GM21390 (cell line): ENCODE results near the gene ATXN10.

Experiments used
- ATAC-seq: cut with Tn5 transposase; IDR thresholded peaks from one replicate; pipeline ENCODE4 v1.9.1; 2021; ENCODE audit not compliant: unreplicated experiment

ATXN10 gene

DNA sequence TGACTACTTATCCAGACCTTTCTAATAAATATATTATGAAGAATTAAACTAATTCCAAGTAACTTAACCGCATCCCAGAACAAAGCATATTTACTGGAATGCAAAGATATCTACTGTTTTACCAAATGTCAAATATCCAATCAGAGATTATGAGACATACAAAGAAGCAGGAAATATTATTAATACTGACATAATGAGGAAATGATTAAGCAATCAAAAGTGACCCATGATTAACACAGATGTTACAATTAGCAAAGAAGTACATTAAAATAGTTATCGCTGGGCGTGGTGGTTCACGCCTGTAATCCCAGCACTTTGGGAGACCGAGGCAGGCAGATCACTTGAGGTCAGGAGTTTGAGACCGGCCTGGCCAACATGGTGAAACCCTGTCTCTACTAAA lies 200.1 kb downstream of the ATXN10 start:
- ATAC-seq, result no peak

DNA sequence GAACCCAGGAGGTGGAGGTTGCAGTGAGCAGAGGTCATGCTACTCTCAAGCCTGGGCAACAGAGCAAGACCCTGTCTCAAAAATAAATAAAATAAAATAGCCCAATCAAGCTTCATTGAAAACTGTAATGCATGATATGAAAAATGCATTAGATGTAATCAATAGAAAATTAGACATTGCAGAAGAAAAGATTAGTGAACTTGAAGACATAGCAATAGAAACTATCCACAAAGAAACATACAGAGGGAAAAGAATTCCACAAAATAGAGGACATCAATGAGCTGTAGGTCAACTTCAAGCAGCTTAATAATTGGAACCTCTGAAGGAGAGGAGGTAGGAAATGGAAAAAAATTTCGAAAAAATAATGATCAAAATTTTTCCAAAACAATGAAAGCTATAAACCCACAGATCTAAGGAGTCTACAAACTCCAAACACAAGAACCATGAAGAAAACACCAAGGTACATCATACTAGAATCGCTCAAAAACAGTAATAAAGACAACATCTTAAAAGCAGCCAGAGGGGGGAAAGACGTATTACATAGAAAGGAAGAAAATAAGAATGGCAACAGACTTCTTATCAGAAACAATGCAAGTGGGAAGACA lies 201.1 kb downstream of the ATXN10 start:
- ATAC-seq, result no peak

DNA sequence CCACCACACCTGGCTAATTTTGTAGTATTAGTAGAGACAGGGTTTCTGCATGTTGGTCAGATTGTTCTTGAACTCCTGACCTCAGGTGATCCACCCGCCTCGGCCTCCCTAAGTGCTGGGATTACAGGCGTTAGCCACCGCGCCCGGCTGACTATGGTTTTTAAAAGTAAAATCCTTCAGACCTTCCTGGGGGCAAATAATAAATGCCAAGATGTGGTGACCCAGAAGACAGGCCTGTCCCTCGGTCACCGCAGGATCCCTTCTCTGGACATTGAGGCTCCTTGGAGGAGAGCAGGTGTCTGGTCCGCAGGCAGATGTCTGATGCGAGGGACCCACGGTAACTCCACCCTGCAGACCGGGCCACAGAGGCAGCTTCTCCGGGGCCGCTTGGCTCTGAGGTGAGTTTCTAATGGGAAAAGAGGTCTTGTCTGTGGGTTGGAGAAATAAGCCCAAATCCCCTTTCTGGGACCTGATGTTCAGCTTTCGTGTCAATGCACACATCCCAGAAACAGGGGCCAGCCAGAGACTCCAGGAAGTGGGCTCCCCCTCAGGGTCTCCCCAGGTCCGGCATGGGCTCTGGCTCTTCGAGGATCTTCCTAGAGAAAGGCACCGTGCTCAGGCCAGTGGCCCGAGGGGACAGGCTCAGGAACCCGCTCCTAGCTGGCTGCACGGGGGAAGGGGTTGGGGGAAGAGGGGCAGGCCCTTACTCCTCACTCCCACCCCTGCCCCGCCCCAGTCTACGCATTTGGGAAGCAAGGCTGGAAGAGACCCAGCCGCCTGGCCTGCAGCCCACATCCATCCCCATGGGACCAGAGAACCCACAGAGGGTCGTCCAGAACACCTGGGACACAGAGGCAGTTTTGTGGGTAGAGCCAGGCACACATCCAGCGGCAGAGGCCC lies 204.8 kb downstream of the ATXN10 start:
- ATAC-seq, result no peak

DNA sequence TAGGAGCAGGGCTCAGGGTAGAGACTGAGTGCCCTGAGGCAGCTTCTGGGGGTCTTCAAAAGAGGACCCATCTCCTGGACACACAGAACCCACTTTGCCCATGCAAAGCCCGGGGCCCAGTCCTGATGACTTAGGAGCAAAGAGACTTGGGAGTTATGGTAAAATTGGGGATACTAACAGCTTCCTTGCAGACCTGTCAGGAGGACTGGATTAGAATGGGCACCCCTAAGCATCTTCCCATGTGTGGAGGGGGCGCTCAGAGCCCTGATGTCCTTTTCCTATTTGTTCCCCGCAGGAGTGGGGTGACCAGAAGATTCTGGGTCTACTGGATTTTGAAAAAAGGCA lies 205.4 kb downstream of the ATXN10 start:
- no peak for ATAC-seq

DNA sequence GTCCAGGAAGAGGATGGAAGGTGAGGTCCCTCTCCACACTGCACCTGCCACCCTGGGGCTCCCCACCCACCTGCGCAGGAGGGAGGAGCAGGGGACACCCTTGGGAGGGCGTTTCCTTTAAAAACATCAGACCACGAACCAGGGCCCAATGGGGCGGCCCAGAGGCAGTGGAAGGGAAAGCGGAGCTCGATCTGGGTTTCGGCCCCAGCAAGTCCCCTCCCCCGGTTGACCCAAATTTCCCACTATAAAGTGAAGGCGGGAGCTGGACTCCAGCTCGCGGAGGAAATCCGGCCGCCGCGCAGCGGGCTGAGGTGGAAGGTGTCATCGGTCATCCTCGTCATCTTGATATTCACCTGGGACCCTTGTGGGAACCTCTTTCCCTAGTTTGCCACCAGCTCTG lies 206.0 kb downstream of the ATXN10 start:
- ATAC-seq, result no peak

DNA sequence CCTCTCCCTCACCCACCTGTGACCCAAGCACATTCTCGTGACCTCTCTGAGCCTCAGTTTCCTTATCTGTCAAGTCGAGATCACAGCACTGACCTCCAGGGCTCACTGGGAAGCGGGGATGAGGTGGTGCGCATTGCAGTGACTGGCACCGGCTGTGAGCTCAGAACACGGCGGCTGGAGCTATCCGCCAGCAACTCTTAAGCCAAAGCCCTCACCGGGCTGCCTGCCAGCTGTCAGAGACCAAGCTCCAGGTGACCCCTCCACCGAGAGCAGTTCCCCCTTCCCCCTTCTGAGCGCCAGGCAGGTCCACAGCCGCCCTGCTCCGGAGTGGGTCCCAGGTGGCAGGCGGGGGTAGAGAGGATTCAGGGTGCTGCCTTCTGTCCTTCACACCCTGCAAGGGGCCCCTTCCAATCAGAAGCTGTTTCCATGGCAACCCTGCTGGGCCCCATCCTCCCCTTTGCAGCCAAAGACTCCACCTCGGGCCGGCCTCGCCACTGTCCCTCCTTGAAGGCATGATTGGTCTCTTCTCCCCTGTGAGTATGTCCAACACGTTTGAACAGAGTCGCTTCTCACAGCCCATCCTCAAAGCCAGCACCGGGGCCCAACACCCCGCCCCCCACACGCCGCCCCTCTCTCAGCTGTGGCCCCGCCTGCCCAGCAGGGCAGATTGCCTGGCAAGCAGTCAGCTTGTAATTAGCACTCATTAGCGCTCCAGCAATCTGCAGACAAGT lies 206.6 kb downstream of the ATXN10 start:
- ATAC-seq, result no peak

DNA sequence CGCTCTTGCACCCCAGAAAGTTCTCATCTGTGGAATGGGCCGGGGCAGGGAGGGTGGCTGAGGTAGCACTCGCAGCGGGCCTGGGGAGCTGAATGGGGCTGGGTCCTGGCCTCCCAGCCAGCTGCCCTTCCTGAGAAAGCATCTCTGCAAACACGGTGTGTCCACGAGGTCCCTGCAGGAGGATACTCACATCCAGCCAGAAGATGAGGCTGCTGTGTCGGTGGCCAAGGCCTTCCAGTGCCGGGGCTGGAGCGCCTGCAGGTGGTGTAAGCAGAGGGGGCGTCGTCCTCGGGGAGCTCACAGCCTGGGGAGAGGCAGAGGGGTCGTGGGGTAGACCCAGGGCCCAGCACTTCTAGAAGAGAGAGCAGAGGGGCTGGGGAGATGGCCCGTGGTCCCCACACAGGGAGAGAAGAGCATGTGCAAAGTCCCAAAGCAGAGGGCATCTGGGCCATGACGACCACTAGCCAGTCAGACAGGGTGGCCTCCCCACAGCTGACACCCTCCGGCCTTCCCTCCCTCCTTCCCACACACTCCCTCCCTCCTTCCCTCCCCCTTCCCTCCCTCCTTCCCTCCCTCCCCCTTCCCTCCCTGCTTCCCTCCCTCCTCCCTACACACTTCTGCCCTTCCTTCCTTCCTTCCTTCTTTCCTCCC lies 207.4 kb downstream of the ATXN10 start:
- ATAC-seq, result no peak

DNA sequence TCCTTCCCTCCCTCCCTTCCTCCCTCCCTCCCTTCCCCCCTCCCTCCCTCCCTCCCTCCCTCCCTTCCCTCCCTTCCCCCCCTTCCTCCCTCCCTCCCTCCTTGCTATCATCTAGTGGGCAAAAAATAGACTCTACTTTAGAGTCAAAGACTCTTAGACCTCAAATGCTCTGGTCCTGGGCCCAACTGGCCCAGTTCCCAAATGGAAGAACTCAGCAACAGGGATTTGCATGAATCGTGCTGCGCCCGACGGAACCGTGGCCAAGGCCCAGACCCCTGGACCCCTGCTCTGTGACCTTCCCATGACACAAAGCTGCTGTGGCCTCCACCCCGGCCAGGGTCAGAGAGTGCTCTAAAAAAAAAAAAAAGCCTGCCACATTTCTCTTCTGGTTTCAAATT lies 207.9 kb downstream of the ATXN10 start:
- no peak for ATAC-seq

- no peak for ATAC-seq
These were observed 208.6 kb downstream of the ATXN10 start for GRCh38 chr22:45880091-45880715.

DNA sequence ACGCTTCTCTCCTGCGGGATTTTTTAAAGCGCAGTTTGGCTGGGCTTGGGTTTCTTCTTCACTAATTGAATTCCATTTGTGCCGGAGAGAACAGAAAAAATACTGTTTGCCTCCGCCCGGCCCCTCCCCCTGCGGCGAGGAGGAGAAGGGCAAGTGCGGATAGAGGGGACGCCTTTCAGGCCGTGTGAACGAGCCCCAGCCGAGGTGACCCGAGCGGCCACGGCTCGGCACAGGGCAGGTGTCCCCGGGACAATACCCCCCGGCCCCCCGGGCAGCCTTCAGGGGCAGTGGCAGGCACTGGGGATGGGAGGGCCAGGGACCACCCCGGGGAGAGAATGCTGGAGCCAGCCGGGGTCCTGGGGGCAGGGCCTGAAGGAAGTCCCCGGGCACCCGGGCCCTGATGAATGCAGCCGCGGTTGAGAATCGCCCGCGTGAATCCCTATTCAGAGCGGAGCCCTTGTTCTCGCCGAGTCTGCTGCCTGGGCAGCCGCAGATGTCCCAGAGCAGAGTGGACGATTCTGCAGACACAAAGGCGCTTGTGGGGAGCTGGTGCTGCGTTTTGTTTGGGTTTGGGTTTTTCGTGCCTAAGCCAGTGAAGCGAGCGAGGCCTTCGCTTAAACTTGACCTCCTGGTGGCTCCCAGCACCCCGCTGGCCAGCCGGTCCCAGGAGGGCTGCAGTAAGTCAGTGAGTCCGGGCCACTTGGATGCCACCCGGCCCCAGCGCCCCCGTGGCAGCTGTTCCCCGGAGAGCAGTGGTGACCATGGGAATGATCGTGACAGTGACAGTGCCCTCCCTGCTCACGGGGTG lies 209.3 kb downstream of the ATXN10 start:
- ATAC-seq, result no peak

- ATAC-seq, result no peak
These were observed 209.9 kb downstream of the ATXN10 start for GRCh38 chr22:45881524-45881875.

GRCh38 chr22:45882881-45883810 lies 211.5 kb downstream of the ATXN10 start:
- ATAC-seq, result no peak

DNA sequence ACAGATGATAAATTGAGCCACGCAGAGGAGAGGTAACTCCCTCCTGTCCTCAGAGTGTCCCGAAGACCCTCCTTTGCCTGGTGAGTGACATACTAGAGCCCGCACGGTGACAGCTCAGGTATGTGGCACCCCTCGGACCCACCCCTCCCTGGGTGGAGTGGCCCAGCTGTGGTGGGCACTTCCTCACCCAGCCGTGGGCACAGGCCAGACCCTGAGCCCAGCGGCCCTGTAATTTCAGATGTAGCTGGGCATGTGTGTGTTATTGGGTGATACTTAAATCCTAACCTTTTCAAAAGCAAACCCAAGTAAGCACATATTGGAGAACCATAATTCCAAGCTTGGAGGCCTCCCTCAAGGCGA lies 212.2 kb downstream of the ATXN10 start:
- no peak for ATAC-seq

DNA sequence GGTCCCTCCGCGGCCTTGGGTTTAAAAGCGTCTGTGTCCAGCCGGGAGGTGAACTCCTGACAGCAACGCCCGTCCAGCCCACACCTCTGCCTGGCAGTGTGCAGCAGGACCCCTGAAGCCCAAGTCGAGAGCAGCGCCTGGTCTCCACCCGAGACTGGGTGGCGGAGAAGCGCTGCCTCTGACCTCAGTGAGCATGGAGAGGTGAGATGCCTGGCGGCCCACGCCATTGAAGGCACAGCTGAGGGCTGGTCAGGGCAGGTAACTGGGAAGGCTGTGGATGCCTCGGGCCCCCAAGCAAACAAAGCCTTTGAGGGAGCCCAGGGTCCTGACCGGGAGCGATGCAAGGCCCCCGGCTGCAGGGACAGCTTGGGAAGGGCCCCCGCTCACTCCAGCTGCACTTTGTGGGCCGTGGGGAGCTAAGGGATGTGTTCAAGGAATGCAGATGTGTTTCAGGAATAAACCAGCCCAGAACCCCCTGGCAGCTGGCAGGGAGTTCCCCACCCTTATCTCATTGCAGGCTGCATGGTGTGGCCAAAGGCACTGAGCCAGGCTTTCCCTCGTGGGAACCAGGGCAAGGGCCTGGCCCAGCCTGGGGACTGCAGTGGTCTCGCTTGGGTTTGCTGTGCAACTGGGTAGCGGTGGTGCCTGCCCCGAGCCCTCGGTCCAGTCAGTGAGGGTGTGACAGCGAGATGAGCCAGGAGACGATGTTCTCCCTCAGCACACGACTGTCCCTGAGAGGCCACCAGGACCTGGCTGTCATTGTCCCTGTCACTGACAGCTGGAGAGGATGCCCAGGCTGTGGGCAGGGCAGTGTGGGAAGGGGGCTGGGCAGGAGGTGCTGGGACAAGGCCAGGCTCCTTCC lies 212.8 kb downstream of the ATXN10 start:
- ATAC-seq, result no peak

DNA sequence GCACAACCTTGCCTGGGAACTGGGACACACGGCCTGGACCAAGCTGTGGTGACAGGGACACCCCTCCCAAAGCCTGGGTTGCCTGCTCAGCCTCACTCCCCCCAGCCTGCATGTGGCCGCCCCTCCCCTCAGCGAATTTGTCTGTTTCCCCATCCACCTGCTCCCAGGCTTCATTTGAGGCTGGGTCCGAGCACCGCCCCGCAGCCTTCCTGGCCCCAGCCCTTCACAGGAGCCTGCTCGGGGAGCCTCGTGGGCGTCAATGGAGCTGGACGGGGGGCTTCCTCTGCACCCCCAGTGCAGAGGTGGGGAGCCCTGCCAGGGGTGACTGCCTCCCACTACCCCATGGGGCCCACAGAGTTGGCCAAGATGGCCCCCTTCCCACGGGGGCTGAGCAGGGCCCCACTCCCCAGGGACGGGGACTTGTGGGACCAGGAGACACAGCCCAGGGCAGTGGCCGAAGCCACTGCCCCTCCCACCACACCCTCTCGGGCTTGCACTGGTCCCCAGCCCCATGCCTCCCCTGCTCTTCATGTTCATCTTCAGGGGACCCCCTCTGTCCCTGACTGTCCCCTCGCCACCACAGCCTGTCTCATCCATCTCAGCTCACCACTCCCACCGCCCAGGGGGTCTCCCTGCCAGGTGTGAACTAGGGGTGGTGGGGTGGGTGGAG lies 213.7 kb downstream of the ATXN10 start:
- no peak for ATAC-seq

- ATAC-seq, result no peak
These were observed 214.3 kb downstream of the ATXN10 start for GRCh38 chr22:45885941-45886395.

GRCh38 chr22:45886540-45886939 lies 214.9 kb downstream of the ATXN10 start:
- ATAC-seq, result no peak
